Ishikawa (cell line): ENCODE results near the gene CHADL.

Experiments
- CEBPB ChIP-seq: IDR thresholded peaks from 2 replicates; pipeline ENCODE4 v1.6.1; 2012
- EP300 ChIP-seq: IDR thresholded peaks from 2 replicates; pipeline ENCODE4 v1.6.1; 2012; ENCODE audit warnings: borderline replicate concordance
- RAD21 ChIP-seq: IDR thresholded peaks from 2 replicates; pipeline ENCODE4 v1.6.1; 2012; ENCODE audit warnings: low read depth
- TAF1 ChIP-seq: IDR thresholded peaks from 2 replicates; pipeline ENCODE4 v1.6.1; 2012; ENCODE audit warnings: low read depth, mild to moderate bottlenecking
- YY1 ChIP-seq: IDR thresholded peaks from 2 replicates; pipeline ENCODE4 v1.6.1; 2012; ENCODE audit warnings: low read depth

- TF ChIP-seq YY1: no peak
- no peak for TF ChIP-seq TAF1
- TF ChIP-seq EP300: no peak
- no peak for TF ChIP-seq RAD21
- no peak for TF ChIP-seq CEBPB
Measured at GRCh38 chr22:41217553-41218157, 23.1 kb downstream of the CHADL start.
